Activated CD8-positive, alpha-beta memory T cell treated with anti-CD3 and anti-CD28 coated beads, Interleukin-2, amount 10 ng/mL, durations not matched to agents 7 days and 5 days (primary cell): ENCODE data around the gene FRAS1. TPM values are rescaled to one million over a fixed set of nuclear protein-coding genes. Genes with fewer than 3 reads are reported as not detected.

Source experiments
- ATAC-seq: fragments of 150-1000 bp; cut with Tn5 transposase; one replicate; pipeline ENCODE4 v1.10.0; 2021; ENCODE audit warnings: moderate library complexity
- CTCF ChIA-PET: fragments of 350-600 bp; sonication (Branson Sonifier 250); formaldehyde crosslinking; loops from one replicate; lab custom pipeline; 2021; ENCODE audit warnings: antibody characterized with exemption; lab: Charles Lee
- DNase-seq: peaks from one replicate; pipeline ENCODE4 v3.0.0-alpha.2; 2020
- H3K27ac Mint-ChIP-seq: one replicate; pipeline ENCODE4 v1.8.0; 2021; ENCODE audit warnings: mild to moderate bottlenecking, mixed read lengths
- H3K27me3 Mint-ChIP-seq: one replicate; pipeline ENCODE4 v1.8.0; 2021; ENCODE audit warnings: mixed read lengths
- H3K36me3 Mint-ChIP-seq: one replicate; pipeline ENCODE4 v1.8.0; 2021; ENCODE audit warnings: mild to moderate bottlenecking, mixed read lengths
- H3K4me1 Mint-ChIP-seq: one replicate; pipeline ENCODE4 v1.8.0; 2021; ENCODE audit warnings: mixed read lengths
- H3K4me3 Mint-ChIP-seq: one replicate; pipeline ENCODE4 v1.8.0; 2021; ENCODE audit warnings: mild to moderate bottlenecking, moderate library complexity, mixed read lengths
- H3K9me3 Mint-ChIP-seq: one replicate; pipeline ENCODE4 v1.8.0; 2022; ENCODE audit warnings: low read depth, mixed read lengths
- total RNA-seq, 2 experiments: library from RNA; stranded (reverse); gene quantifications; one replicate each; pipeline ENCODE4 v1.2.3, GENCODE V29; 2021

The FRAS1 gene
- total RNA-seq, 2 experiments from 2014 or later: 0.05 TPM; not detected in 1

GRCh38 chr4:78519962-78520361, 462.8 kb downstream of the FRAS1 start:
- DNase-seq: no peak
- Mint-ChIP-seq H3K4me3 (no peak overlapping the region), H3K27me3 (peaks cover 26% of the 10 kb centered on the region), H3K9me3 (no peaks in the 10 kb centered on the region), H3K36me3 (no peaks in the 10 kb centered on the region), H3K27ac (no peak overlapping the region), H3K4me1 (no peaks in the 10 kb centered on the region)
- no peak for ATAC-seq
- CTCF ChIA-PET: no interaction called here

GRCh38 chr4:78520808-78521226, 463.7 kb downstream of the FRAS1 start:
- CTCF ChIA-PET: no interaction called here
- H3K27ac Mint-ChIP-seq: no peak overlapping the region
- no peak overlapping the region for H3K4me3 Mint-ChIP-seq
- peaks cover 29% of the 10 kb centered on the region for H3K27me3 Mint-ChIP-seq
- no peaks in the 10 kb centered on the region for H3K36me3 Mint-ChIP-seq
- ATAC-seq (no peak), DNase-seq (no peak)
- no peaks in the 10 kb centered on the region for H3K9me3 Mint-ChIP-seq
- no peaks in the 10 kb centered on the region for H3K4me1 Mint-ChIP-seq

GRCh38 chr4:78524009-78524408, 466.9 kb downstream of the FRAS1 start:
- Mint-ChIP-seq H3K9me3 (no peaks in the 10 kb centered on the region), H3K4me3 (no peak overlapping the region), H3K36me3 (no peaks in the 10 kb centered on the region), H3K27ac (no peak overlapping the region), H3K4me1 (no peaks in the 10 kb centered on the region), H3K27me3 (peaks cover 35% of the 10 kb centered on the region)
- CTCF ChIA-PET: no interaction called here
- DNase-seq (no peak), ATAC-seq (no peak)

- H3K27me3 Mint-ChIP-seq: peaks cover 30% of the 10 kb centered on the region
- no peak overlapping the region for H3K27ac Mint-ChIP-seq
- ATAC-seq (no peak), DNase-seq (no peak)
- CTCF ChIA-PET: no interaction called here
- no peaks in the 10 kb centered on the region for H3K4me1 Mint-ChIP-seq
- no peaks in the 10 kb centered on the region for H3K9me3 Mint-ChIP-seq
- H3K4me3 Mint-ChIP-seq: no peak overlapping the region
- H3K36me3 Mint-ChIP-seq: no peaks in the 10 kb centered on the region
Measured at GRCh38 chr4:78525559-78525958, 468.4 kb downstream of the FRAS1 start.

GRCh38 chr4:78527103-78527502, 470.0 kb downstream of the FRAS1 start:
- H3K9me3 Mint-ChIP-seq: no peaks in the 10 kb centered on the region

GRCh38 chr4:78527555-78527954, 470.4 kb downstream of the FRAS1 start:
- no peak for ATAC-seq
- CTCF ChIA-PET: no interaction called here
- H3K4me1 Mint-ChIP-seq: no peaks in the 10 kb centered on the region

More at GRCh38 chr4:78527103-78527502, 470.0 kb downstream of the FRAS1 start:
- H3K4me1 Mint-ChIP-seq: no peaks in the 10 kb centered on the region
- H3K27ac Mint-ChIP-seq: no peak overlapping the region
- ATAC-seq: no peak
- H3K4me3 Mint-ChIP-seq: no peak overlapping the region
- DNase-seq: no peak
- CTCF ChIA-PET: no interaction called here
- no peaks in the 10 kb centered on the region for H3K36me3 Mint-ChIP-seq
- peaks cover 24% of the 10 kb centered on the region for H3K27me3 Mint-ChIP-seq

GRCh38 chr4:78528327-78528726, 471.2 kb downstream of the FRAS1 start:
- no peak overlapping the region for H3K27ac Mint-ChIP-seq
- no peaks in the 10 kb centered on the region for H3K36me3 Mint-ChIP-seq
- ATAC-seq (no peak), DNase-seq (no peak)
- no peaks in the 10 kb centered on the region for H3K9me3 Mint-ChIP-seq
- H3K4me1 Mint-ChIP-seq: no peaks in the 10 kb centered on the region
- no peak overlapping the region for H3K4me3 Mint-ChIP-seq
- H3K27me3 Mint-ChIP-seq: peaks cover 28% of the 10 kb centered on the region
- CTCF ChIA-PET: no interaction called here

More at GRCh38 chr4:78527555-78527954, 470.4 kb downstream of the FRAS1 start:
- Mint-ChIP-seq H3K27me3 (peaks cover 26% of the 10 kb centered on the region), H3K36me3 (no peaks in the 10 kb centered on the region), H3K27ac (no peak overlapping the region), H3K9me3 (no peaks in the 10 kb centered on the region), H3K4me3 (no peak overlapping the region)
- no peak for DNase-seq

- ATAC-seq (no peak), DNase-seq (no peak)
- Mint-ChIP-seq H3K4me3 (no peak overlapping the region), H3K4me1 (no peaks in the 10 kb centered on the region), H3K9me3 (no peaks in the 10 kb centered on the region), H3K27ac (no peak overlapping the region), H3K36me3 (no peaks in the 10 kb centered on the region), H3K27me3 (peaks cover 24% of the 10 kb centered on the region)
- CTCF ChIA-PET: no interaction called here
Measured at GRCh38 chr4:78529569-78530209, 472.6 kb downstream of the FRAS1 start.

GRCh38 chr4:78532046-78532445, 474.9 kb downstream of the FRAS1 start:
- H3K4me3 Mint-ChIP-seq: no peak overlapping the region
- H3K9me3 Mint-ChIP-seq: no peaks in the 10 kb centered on the region
- ATAC-seq (no peak), DNase-seq (no peak)
- peaks cover 16% of the 10 kb centered on the region for H3K27me3 Mint-ChIP-seq
- H3K27ac Mint-ChIP-seq: no peak overlapping the region
- no peaks in the 10 kb centered on the region for H3K4me1 Mint-ChIP-seq
- H3K36me3 Mint-ChIP-seq: no peaks in the 10 kb centered on the region
- CTCF ChIA-PET: no interaction called here

GRCh38 chr4:78533854-78534253, 476.7 kb downstream of the FRAS1 start:
- CTCF ChIA-PET: no interaction called here
- H3K27me3 Mint-ChIP-seq: peaks cover 21% of the 10 kb centered on the region
- H3K9me3 Mint-ChIP-seq: no peaks in the 10 kb centered on the region
- no peaks in the 10 kb centered on the region for H3K36me3 Mint-ChIP-seq
- H3K4me3 Mint-ChIP-seq: no peak overlapping the region
- DNase-seq: no peak
- ATAC-seq: no peak
- H3K4me1 Mint-ChIP-seq: no peaks in the 10 kb centered on the region
- no peak overlapping the region for H3K27ac Mint-ChIP-seq

- no peak for ATAC-seq
- H3K4me1 Mint-ChIP-seq: no peaks in the 10 kb centered on the region
- H3K36me3 Mint-ChIP-seq: no peaks in the 10 kb centered on the region
- peaks cover 21% of the 10 kb centered on the region for H3K27me3 Mint-ChIP-seq
- H3K27ac Mint-ChIP-seq: no peak overlapping the region
- H3K9me3 Mint-ChIP-seq: no peaks in the 10 kb centered on the region
- CTCF ChIA-PET: no interaction called here
- DNase-seq: no peak
- no peak overlapping the region for H3K4me3 Mint-ChIP-seq
Measured at GRCh38 chr4:78534286-78534955, 477.3 kb downstream of the FRAS1 start.

- H3K4me1 Mint-ChIP-seq: no peaks in the 10 kb centered on the region
- CTCF ChIA-PET: no interaction called here
- H3K4me3 Mint-ChIP-seq: no peak overlapping the region
- H3K27me3 Mint-ChIP-seq: peaks cover 39% of the 10 kb centered on the region
- no peak overlapping the region for H3K27ac Mint-ChIP-seq
- no peaks in the 10 kb centered on the region for H3K36me3 Mint-ChIP-seq
- no peaks in the 10 kb centered on the region for H3K9me3 Mint-ChIP-seq
- ATAC-seq (no peak), DNase-seq (no peak)
Measured at GRCh38 chr4:78542373-78542772, 485.2 kb downstream of the FRAS1 start.

- ATAC-seq (no peak), DNase-seq (no peak)
- no peak overlapping the region for H3K27ac Mint-ChIP-seq
- H3K4me1 Mint-ChIP-seq: no peaks in the 10 kb centered on the region
- H3K36me3 Mint-ChIP-seq: no peaks in the 10 kb centered on the region
- no peaks in the 10 kb centered on the region for H3K9me3 Mint-ChIP-seq
- H3K27me3 Mint-ChIP-seq: peaks cover 36% of the 10 kb centered on the region
- H3K4me3 Mint-ChIP-seq: no peak overlapping the region
- CTCF ChIA-PET: no interaction called here
Measured at GRCh38 chr4:78543424-78544125, 486.5 kb downstream of the FRAS1 start.

- no peaks in the 10 kb centered on the region for H3K9me3 Mint-ChIP-seq
- no peak overlapping the region for H3K4me3 Mint-ChIP-seq
- DNase-seq (no peak), ATAC-seq (no peak)
- CTCF ChIA-PET: no interaction called here
- no peaks in the 10 kb centered on the region for H3K4me1 Mint-ChIP-seq
- no peak overlapping the region for H3K27ac Mint-ChIP-seq
- H3K27me3 Mint-ChIP-seq: peaks cover 37% of the 10 kb centered on the region
- H3K36me3 Mint-ChIP-seq: no peaks in the 10 kb centered on the region
Measured at GRCh38 chr4:78544678-78545077, 487.6 kb downstream of the FRAS1 start.
